NB4 (cell line): ENCODE data around the gene ABCC11.

ENCODE experiments used
- CTCF ChIP-seq: IDR thresholded peaks from one replicate; pipeline ENCODE4 v1.5.1; 2012; ENCODE audit warnings: low read depth, low read length
- POLR2A ChIP-seq: IDR thresholded peaks from 2 replicates; pipeline ENCODE4 v1.6.1; 2011; ENCODE audit warnings: mild to moderate bottlenecking; ENCODE audit not compliant: insufficient read length; ENCODE audit errors: extremely low read depth

GRCh38 chr16:48156790-48157209 is 90.5 kb downstream of the ABCC11 start:
- TF ChIP-seq CTCF (peak; percentile 84), POLR2A (no peak)
